Omental fat pad (tissue), 4 donors: ENCODE data around the gene ARRDC1. TPM values are rescaled to one million over a fixed set of nuclear protein-coding genes. Genes with fewer than 3 reads are reported as not detected.

Source experiments
- ATAC-seq: fragments of 150-250 bp; one replicate; pipeline ENCODE4 v1.9.1; 2016; ENCODE audit warnings: mild to moderate bottlenecking, moderate library complexity; ENCODE audit not compliant: low FRiP score
- DNase-seq: peaks from one replicate; pipeline ENCODE4 v3.0.0-alpha.2; 2019; ENCODE audit warnings: low spot score
- CTCF ChIP-seq, 3 donors: fragments of 450-650 bp; IDR thresholded peaks; one replicate each; pipeline ENCODE4 v1.5.1; 2016 to 2017; ENCODE audit warnings: antibody characterized with exemption in 3 of 3, mild to moderate bottlenecking in 3 of 3, moderate library complexity in 2 of 3
- total RNA-seq, 4 donors: library from RNA; depleted of rRNA; stranded (reverse); fragments of >200 nt; gene quantifications; one replicate each; pipeline ENCODE4 v1.1.0, GENCODE V29; 2016

ARRDC1 gene
- total RNA-seq, 4 donors from 2014 or later, result 23.4 to 39.2 (median 33.3) TPM

GRCh38 chr9:137569609-137570203, 35.8 kb upstream of the ARRDC1 start:
- no peak for TF ChIP-seq CTCF (IDR thresholded peaks at IDR 0.05)
- DNase-seq, result no peak
- no peak for ATAC-seq

- DNase-seq, result no peak
- no peak for TF ChIP-seq CTCF (IDR thresholded peaks at IDR 0.05)
- no peak for ATAC-seq
These were observed 34.9 kb upstream of the ARRDC1 start for GRCh38 chr9:137570566-137570965.

- no peak for DNase-seq
- no peak for TF ChIP-seq CTCF (IDR thresholded peaks at IDR 0.05)
- no peak for ATAC-seq
These were observed 31.3 kb upstream of the ARRDC1 start for GRCh38 chr9:137574192-137574591.

DNA sequence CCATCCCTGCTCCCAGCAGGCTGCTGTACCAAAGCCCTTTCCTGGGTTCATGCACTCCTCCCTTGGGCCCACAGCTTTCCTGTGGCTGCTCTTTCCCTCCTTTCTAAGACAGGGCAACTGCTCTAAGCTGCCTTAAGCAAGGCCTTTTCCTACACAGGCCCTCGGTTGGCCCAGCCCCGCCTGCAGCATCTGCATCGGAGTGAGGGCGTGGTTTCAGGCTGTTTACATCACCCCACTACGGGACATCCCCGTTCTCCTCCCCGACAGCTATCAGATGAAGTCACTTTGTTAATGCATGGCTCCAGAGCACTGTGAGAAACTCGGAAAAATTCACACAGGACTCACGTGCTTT, 30.1 kb upstream of the ARRDC1 start:
- ATAC-seq (no peak), DNase-seq (no peak)
- TF ChIP-seq CTCF (IDR thresholded peaks at IDR 0.05), result no peak

DNA sequence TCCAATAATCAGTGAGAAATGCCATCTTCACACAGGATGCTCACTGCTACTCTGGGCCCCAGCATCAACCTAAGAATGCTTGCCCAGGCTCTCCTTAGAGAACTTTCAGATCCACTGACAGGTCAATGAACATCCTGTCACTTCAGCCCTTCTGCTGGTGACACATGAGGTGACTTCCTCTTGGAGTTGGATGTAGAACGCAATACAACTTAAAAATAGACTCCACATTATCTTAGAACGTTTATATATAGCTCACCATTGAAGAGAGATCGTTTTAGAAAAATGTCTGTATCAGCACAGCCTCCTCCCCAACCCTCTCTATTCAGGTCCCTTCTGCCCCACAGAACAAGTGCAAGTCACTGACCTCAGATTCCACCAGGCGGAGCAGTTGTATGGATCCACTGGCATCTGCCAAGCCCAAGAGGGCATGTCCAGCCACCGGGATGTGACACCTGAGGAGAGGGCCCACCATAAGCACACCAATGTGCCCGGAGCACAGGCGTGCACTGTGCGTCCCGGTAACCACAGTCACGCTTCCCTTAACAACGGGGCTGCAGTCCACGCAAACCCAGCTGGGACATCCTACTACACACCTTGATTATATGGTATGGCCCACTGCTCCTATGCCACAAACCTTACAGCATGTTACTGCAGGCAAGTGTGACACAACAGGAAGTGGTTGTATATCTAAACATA, 29.6 kb upstream of the ARRDC1 start:
- no peak for ATAC-seq
- TF ChIP-seq CTCF (IDR thresholded peaks at IDR 0.05), result no peak
- DNase-seq, result no peak

- peak in 2 of 3 donors; percentile 66 to 75 for TF ChIP-seq CTCF (IDR thresholded peaks at IDR 0.05)
- peak; percentile 98 for ATAC-seq
- DNase-seq, result peak; percentile 97
These were observed 26.8 kb upstream of the ARRDC1 start, which contains the start of gene DPH7 for GRCh38 chr9:137578518-137579258. TSS of gene DPH7 (minus strand) at chr9:137578925. CDS start at chr9:137578777, 148 bp downstream.
